CD4-positive, alpha-beta T cell (primary cell): ENCODE results near the gene PDCD6IP. TPM values are rescaled to one million over a fixed set of nuclear protein-coding genes. Genes with fewer than 3 reads are reported as not detected.

Source experiments
- ATAC-seq: fragments of 200-7000 bp; cut with Tn5 transposase; one replicate; pipeline ENCODE4 v1.10.0; 2022; ENCODE audit warnings: mild to moderate bottlenecking; ENCODE audit not compliant: poor library complexity
- CTCF ChIA-PET: fragments of 350-600 bp; sonication (Branson Sonifier 250); formaldehyde crosslinking; loops from one replicate; lab custom pipeline; 2021; ENCODE audit warnings: antibody characterized with exemption, inconsistent platforms; lab: Charles Lee
- POLR2A ChIA-PET: fragments of 350-600 bp; sonication (Branson Sonifier 250); formaldehyde crosslinking; loops from one replicate; lab custom pipeline; 2021; ENCODE audit warnings: antibody characterized with exemption, inconsistent platforms; lab: Charles Lee
- DNase-seq, 14 experiments: peaks; one replicate each; pipeline ENCODE4 v3.0.0-alpha.2; 2013 to 2020; ENCODE audit warnings: mixed read lengths in 2 of 14
- H3K27ac ChIP-seq, 2 donors: one replicate each; pipeline versions ENCODE4 v1.5.1 to v1.7.0; 2013; ENCODE audit warnings: low read length in 2 of 2, low read depth in 1 of 2, mild to moderate bottlenecking in 1 of 2
- H3K27me3 ChIP-seq, 2 experiments: 1 replicate in 1 of 2; 2 replicates in 1 of 2; pipeline versions ENCODE4 v1.6.1 to v1.7.0; 2013; ENCODE audit warnings: low read length in 2 of 2, control low read depth in 1 of 2, mild to moderate bottlenecking in 1 of 2, moderate library complexity in 1 of 2; ENCODE audit not compliant: insufficient read depth in 2 of 2, control insufficient read depth in 1 of 2
- H3K36me3 ChIP-seq: one replicate; pipeline ENCODE4 v1.6.1; 2013; ENCODE audit warnings: low read length, control low read depth; ENCODE audit not compliant: insufficient read depth
- H3K4me1 ChIP-seq: one replicate; pipeline ENCODE4 v1.6.1; 2013; ENCODE audit warnings: low read length, control low read depth; ENCODE audit not compliant: insufficient read depth
- H3K4me3 ChIP-seq: one replicate; pipeline ENCODE4 v1.5.1; 2013; ENCODE audit warnings: mild to moderate bottlenecking, low read length, moderate library complexity
- H3K9me3 ChIP-seq, 2 experiments: 1 replicate in 1 of 2; 2 replicates in 1 of 2; pipeline versions ENCODE4 v1.6.1 to v1.7.0; 2013; ENCODE audit warnings: low read length in 2 of 2, mild to moderate bottlenecking in 2 of 2, control low read depth in 1 of 2, moderate library complexity in 1 of 2; ENCODE audit not compliant: control insufficient read depth in 1 of 2, insufficient read depth in 1 of 2
- H3K27ac Mint-ChIP-seq: one replicate; pipeline ENCODE4 v1.8.0; 2020; ENCODE audit warnings: mixed read lengths
- H3K27me3 Mint-ChIP-seq: one replicate; pipeline ENCODE4 v1.8.0; 2021; ENCODE audit warnings: mixed read lengths
- H3K36me3 Mint-ChIP-seq: one replicate; pipeline ENCODE4 v1.8.0; 2021; ENCODE audit warnings: low read depth, mixed read lengths
- H3K4me1 Mint-ChIP-seq: one replicate; pipeline ENCODE4 v1.8.0; 2021; ENCODE audit warnings: low read depth, mixed read lengths
- H3K4me3 Mint-ChIP-seq: one replicate; pipeline ENCODE4 v1.8.0; 2020; ENCODE audit warnings: mild to moderate bottlenecking, mixed read lengths
- H3K9me3 Mint-ChIP-seq: one replicate; pipeline ENCODE4 v1.8.0; 2020; ENCODE audit warnings: mixed read lengths
- CTCF ChIP-seq: fragments of 200-600 bp; IDR thresholded peaks from one replicate; pipeline ENCODE4 v1.8.0; 2022; ENCODE audit warnings: antibody characterized with exemption, mild to moderate bottlenecking
- intact Hi-C, 2 experiments: fragments of 100-400 bp; cut with DNase I in 1 of 2; cut with micrococcal nuclease in 1 of 2; formaldehyde crosslinking; loops; one replicate each; pipeline versions ENCODE4 v1.15.1 to v1.9.0; 2023 to 2025; cut with DNase I, micrococcal nuclease
- total RNA-seq, 174 experiments: library from RNA in 2 of 174; stranded (reverse) in 2 of 174; gene quantifications; one replicate each; pipeline ENCODE4 v1.2.3 and lab custom pipeline; 2021 to 2026

Gene PDCD6IP
- total RNA-seq, 2 experiments from 2014 or later: 109 to 112 TPM

GRCh38 chr3:33821989-33822388 is 23.6 kb downstream of the PDCD6IP start:
- Mint-ChIP-seq H3K27ac (no peak overlapping the region), H3K4me1 (peaks cover 5% of the 10 kb centered on the region), H3K4me3 (no peak overlapping the region), H3K9me3 (no peaks in the 10 kb centered on the region), H3K27me3 (no peaks in the 10 kb centered on the region), H3K36me3 (peaks cover 82% of the 10 kb centered on the region)
- DNase-seq (no peak), ATAC-seq (no peak)
- intact Hi-C loops: no loop called here
- no peak overlapping the region for H3K4me3 ChIP-seq
- no peaks in the 10 kb centered on the region for H3K27me3 ChIP-seq
- no peaks in the 10 kb centered on the region for H3K4me1 ChIP-seq
- ChIA-PET CTCF (no interaction called here), POLR2A (no interaction called here)
- H3K36me3 ChIP-seq: peaks cover 58% of the 10 kb centered on the region
- no peak for TF ChIP-seq CTCF
- no peak overlapping the region for H3K27ac ChIP-seq
- no peaks in the 10 kb centered on the region for H3K9me3 ChIP-seq

GRCh38 chr3:33823821-33824220 is 25.4 kb downstream of the PDCD6IP start:
- Mint-ChIP-seq H3K27me3 (no peaks in the 10 kb centered on the region), H3K9me3 (no peaks in the 10 kb centered on the region), H3K4me1 (peaks cover 5% of the 10 kb centered on the region), H3K4me3 (no peak overlapping the region), H3K36me3 (peaks cover 93% of the 10 kb centered on the region), H3K27ac (no peak overlapping the region)
- no peak overlapping the region for H3K27ac ChIP-seq
- ATAC-seq (no peak), DNase-seq (no peak)
- peaks cover 74% of the 10 kb centered on the region for H3K36me3 ChIP-seq
- CTCF ChIA-PET: interaction anchor here (1.4 kb wide), 1 partner anchor 25 kb away, joined by 4 read pairs; the partner anchor contains the start of gene PDCD6IP
- H3K4me1 ChIP-seq: no peaks in the 10 kb centered on the region
- H3K9me3 ChIP-seq: no peaks in the 10 kb centered on the region
- POLR2A ChIA-PET: no interaction called here
- intact Hi-C loops: no loop called here
- no peak for TF ChIP-seq CTCF
- no peak overlapping the region for H3K4me3 ChIP-seq
- no peaks in the 10 kb centered on the region for H3K27me3 ChIP-seq

- TF ChIP-seq CTCF: no peak
- ATAC-seq: no peak
- Histone ChIP-seq H3K27ac (no peak overlapping the region), H3K27me3 (no peaks in the 10 kb centered on the region), H3K9me3 (no peaks in the 10 kb centered on the region), H3K36me3 (peaks cover 82% of the 10 kb centered on the region), H3K4me3 (no peak overlapping the region), H3K4me1 (no peaks in the 10 kb centered on the region)
- H3K36me3 Mint-ChIP-seq: peaks cover 92% of the 10 kb centered on the region
- H3K27me3 Mint-ChIP-seq: no peaks in the 10 kb centered on the region
- POLR2A ChIA-PET: interaction anchor here (0.7 kb wide), 1 partner anchor 13 kb away, joined by 3 read pairs; no protein-coding TSS in a partner anchor
- intact Hi-C loops: no loop called here
- no peaks in the 10 kb centered on the region for H3K9me3 Mint-ChIP-seq
- no peak overlapping the region for H3K4me3 Mint-ChIP-seq
- no peak for DNase-seq
- CTCF ChIA-PET: no interaction called here
- peaks cover 7% of the 10 kb centered on the region for H3K4me1 Mint-ChIP-seq
- no peak overlapping the region for H3K27ac Mint-ChIP-seq
Observed at GRCh38 chr3:33825111-33825510, 26.7 kb downstream of the PDCD6IP start.
